Adipocyte (in vitro differentiated cells): ENCODE measurements around the gene SOS1.

Source experiments
- DNase-seq: peaks from one replicate; pipeline ENCODE4 v3.0.0-alpha.2; 2015; ENCODE audit warnings: low read depth
- H3K27me3 ChIP-seq: replicated peaks from 2 replicates; pipeline ENCODE4 v1.7.0; 2013; ENCODE audit warnings: mild to moderate bottlenecking, low read length, moderate library complexity; ENCODE audit not compliant: control insufficient read depth, insufficient read depth
- H3K36me3 ChIP-seq: 2 replicates; pipeline ENCODE4 v1.7.0; 2013; ENCODE audit warnings: low read length, mild to moderate bottlenecking, moderate library complexity; ENCODE audit not compliant: control insufficient read depth, insufficient read depth, severe bottlenecking
- H3K4me1 ChIP-seq: 2 replicates; pipeline ENCODE4 v1.7.0; 2013; ENCODE audit warnings: mild to moderate bottlenecking, low read length, moderate library complexity; ENCODE audit not compliant: control insufficient read depth, insufficient read depth
- H3K4me3 ChIP-seq: 2 replicates; pipeline ENCODE4 v1.7.0; 2013; ENCODE audit warnings: mild to moderate bottlenecking, low read length, moderate library complexity
- H3K9ac ChIP-seq: 2 replicates; pipeline ENCODE4 v1.7.0; 2013; ENCODE audit warnings: mild to moderate bottlenecking, low read length, moderate library complexity
- H3K9me3 ChIP-seq: 2 replicates; pipeline ENCODE4 v1.7.0; 2013; ENCODE audit warnings: mild to moderate bottlenecking, low read length, moderate library complexity; ENCODE audit not compliant: control insufficient read depth

SOS1 gene

GRCh38 chr2:39020383-39020782 is 100.5 kb downstream of the SOS1 start:
- H3K36me3 ChIP-seq: peaks cover 75% of the 10 kb centered on the region
- H3K4me1 ChIP-seq: peaks cover 53% of the 10 kb centered on the region
- no peaks in the 10 kb centered on the region for H3K9me3 ChIP-seq

DNA sequence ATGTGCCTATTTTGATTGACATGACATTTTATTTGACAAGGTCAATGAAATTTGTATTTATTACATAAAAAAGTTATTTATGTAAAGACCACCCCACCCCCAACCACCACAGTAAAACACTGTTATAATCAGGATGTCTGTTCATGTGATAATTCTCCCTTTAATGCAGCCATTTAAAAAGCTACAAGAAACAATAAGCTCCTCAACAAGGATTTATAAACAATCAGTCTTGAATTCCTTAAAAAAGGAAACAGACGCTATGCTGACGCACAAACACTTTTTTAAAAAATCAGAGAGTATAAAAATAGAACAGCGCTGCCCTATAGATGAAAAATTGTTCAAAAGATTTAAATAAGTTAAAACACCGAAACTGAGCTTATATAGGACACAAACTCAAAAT is 102.2 kb downstream of the SOS1 start:
- H3K4me3 ChIP-seq: no peak overlapping the region
- DNase-seq: no peak
- peaks cover 51% of the 10 kb centered on the region for H3K4me1 ChIP-seq
- no peak overlapping the region for H3K9ac ChIP-seq
- H3K9me3 ChIP-seq: no peaks in the 10 kb centered on the region
- H3K27me3 ChIP-seq: no peaks in the 10 kb centered on the region
- H3K36me3 ChIP-seq: peaks cover 74% of the 10 kb centered on the region

More at GRCh38 chr2:39020383-39020782, 100.5 kb downstream of the SOS1 start:
- no peak for DNase-seq
- no peak overlapping the region for H3K4me3 ChIP-seq
- no peaks in the 10 kb centered on the region for H3K27me3 ChIP-seq
- H3K9ac ChIP-seq: no peak overlapping the region

- DNase-seq: no peak
- Histone ChIP-seq H3K4me3 (no peak overlapping the region), H3K9ac (no peak overlapping the region), H3K36me3 (peaks cover 74% of the 10 kb centered on the region), H3K9me3 (no peaks in the 10 kb centered on the region), H3K4me1 (peaks cover 43% of the 10 kb centered on the region), H3K27me3 (no peaks in the 10 kb centered on the region)
Measured at GRCh38 chr2:39017334-39017733, 103.5 kb downstream of the SOS1 start.

DNA sequence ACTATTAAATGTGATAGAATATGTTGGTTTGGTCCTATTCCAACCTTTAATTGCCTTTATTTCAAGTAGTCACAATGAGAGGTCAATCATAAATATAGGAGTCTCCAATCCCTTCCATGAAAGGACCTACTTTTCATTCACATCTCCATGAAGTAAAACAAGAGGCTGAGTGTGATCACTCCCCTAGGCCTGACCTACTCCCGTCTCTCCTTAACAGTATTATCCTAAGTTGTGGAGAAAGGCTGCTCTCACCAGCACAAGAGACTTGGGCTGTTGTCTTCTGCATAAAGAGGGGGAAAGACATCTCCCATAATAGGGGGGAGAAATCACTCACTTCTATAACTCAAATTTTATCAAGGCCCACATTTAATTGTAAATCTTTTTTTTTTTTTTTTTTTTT is 105.4 kb downstream of the SOS1 start:
- Histone ChIP-seq H3K4me1 (peaks cover 25% of the 10 kb centered on the region), H3K9me3 (no peaks in the 10 kb centered on the region), H3K36me3 (peaks cover 76% of the 10 kb centered on the region), H3K27me3 (no peaks in the 10 kb centered on the region), H3K4me3 (no peak overlapping the region), H3K9ac (no peak overlapping the region)
- DNase-seq: no peak

DNA sequence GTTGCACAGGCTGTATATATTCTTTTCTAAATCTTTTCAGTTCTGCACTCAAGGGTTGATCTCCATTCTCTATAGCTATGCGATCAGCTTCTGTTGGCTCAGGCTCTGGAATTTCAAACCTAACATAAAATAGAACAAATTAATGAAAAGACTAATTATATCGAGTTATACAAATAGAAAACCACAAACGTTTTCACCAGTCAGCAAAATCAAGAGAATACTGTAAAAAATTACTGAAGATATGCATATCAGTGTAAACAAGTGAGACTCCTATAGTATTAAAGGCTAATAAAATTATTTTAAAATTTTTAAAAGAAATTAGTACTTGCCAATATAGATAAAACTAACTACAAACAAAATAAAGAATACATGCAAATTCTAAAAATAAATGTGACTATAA is 107.0 kb downstream of the SOS1 start:
- Histone ChIP-seq H3K9me3 (no peaks in the 10 kb centered on the region), H3K4me1 (peaks cover 24% of the 10 kb centered on the region), H3K9ac (no peak overlapping the region), H3K4me3 (no peak overlapping the region), H3K36me3 (peaks cover 78% of the 10 kb centered on the region), H3K27me3 (no peaks in the 10 kb centered on the region)
- DNase-seq: no peak

DNA sequence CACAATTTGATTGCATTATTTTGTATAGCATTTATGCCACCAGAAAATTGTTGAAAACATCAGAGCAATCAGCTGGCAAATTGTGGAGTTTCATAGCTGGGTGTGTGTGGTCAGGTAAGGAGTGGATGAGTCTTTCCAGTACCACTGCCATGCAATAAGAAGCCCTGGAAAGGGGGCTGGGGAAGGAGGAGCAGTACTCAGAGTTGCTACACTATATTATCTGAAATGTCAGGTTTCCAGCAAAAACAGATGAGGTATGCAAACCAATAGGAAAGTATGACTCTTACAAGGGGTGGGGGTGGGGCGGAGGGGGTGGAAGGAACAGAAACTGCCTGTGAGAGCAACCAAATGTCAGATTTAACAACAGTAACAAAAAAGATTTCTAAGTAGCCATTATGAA is 112.2 kb downstream of the SOS1 start:
- peak; percentile 9 for DNase-seq
- Histone ChIP-seq H3K36me3 (peaks cover 98% of the 10 kb centered on the region), H3K9ac (no peak overlapping the region), H3K9me3 (no peaks in the 10 kb centered on the region), H3K4me3 (no peak overlapping the region), H3K27me3 (no peaks in the 10 kb centered on the region), H3K4me1 (peaks cover 3% of the 10 kb centered on the region)

- H3K4me3 ChIP-seq: no peak overlapping the region
- no peaks in the 10 kb centered on the region for H3K27me3 ChIP-seq
- H3K36me3 ChIP-seq: peaks cover 98% of the 10 kb centered on the region
- H3K9me3 ChIP-seq: no peaks in the 10 kb centered on the region
- no peak for DNase-seq
- H3K9ac ChIP-seq: no peak overlapping the region
- peaks cover 3% of the 10 kb centered on the region for H3K4me1 ChIP-seq
Measured at GRCh38 chr2:39007875-39008504, 112.9 kb downstream of the SOS1 start.

GRCh38 chr2:39000552-39000951 is 120.3 kb downstream of the SOS1 start:
- Histone ChIP-seq H3K4me3 (no peak overlapping the region), H3K36me3 (peaks cover 89% of the 10 kb centered on the region), H3K4me1 (peaks cover 9% of the 10 kb centered on the region), H3K9me3 (no peaks in the 10 kb centered on the region), H3K27me3 (no peaks in the 10 kb centered on the region), H3K9ac (no peak overlapping the region)
- no peak for DNase-seq

- DNase-seq: peak; percentile 89
- no peaks in the 10 kb centered on the region for H3K27me3 ChIP-seq
- peaks cover 90% of the 10 kb centered on the region for H3K36me3 ChIP-seq
- no peak overlapping the region for H3K4me3 ChIP-seq
- peaks cover 9% of the 10 kb centered on the region for H3K4me1 ChIP-seq
- H3K9me3 ChIP-seq: no peaks in the 10 kb centered on the region
- no peak overlapping the region for H3K9ac ChIP-seq
Measured at GRCh38 chr2:38997781-38998180, 123.1 kb downstream of the SOS1 start.

DNA sequence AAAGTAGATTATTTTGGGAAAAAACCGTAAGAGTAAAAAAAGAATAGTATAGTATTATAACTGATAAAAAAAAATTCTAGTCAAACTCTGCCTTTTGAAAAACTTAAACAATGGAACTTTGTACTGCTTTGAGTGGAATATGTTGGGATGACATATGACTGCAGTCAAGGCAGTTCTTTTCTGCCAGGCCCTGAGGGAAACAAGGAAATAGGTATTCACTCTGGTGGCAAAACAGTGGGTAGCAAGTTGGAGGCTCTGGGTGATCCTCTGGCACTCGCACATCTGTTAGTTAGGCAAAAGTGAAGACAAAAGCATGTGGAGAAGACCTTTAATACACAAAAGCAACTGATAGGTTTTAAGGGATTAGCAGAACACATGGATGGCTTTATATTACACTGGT is 129.0 kb downstream of the SOS1 start:
- H3K4me1 ChIP-seq: no peaks in the 10 kb centered on the region
- no peaks in the 10 kb centered on the region for H3K9me3 ChIP-seq
- H3K36me3 ChIP-seq: peaks cover 99% of the 10 kb centered on the region
- DNase-seq: no peak
- H3K9ac ChIP-seq: no peak overlapping the region
- H3K4me3 ChIP-seq: no peak overlapping the region
- H3K27me3 ChIP-seq: no peaks in the 10 kb centered on the region

- DNase-seq: no peak
- Histone ChIP-seq H3K9ac (no peak overlapping the region), H3K27me3 (no peaks in the 10 kb centered on the region), H3K9me3 (no peaks in the 10 kb centered on the region), H3K4me3 (no peak overlapping the region), H3K36me3 (peaks cover 99% of the 10 kb centered on the region), H3K4me1 (no peaks in the 10 kb centered on the region)
Measured at GRCh38 chr2:38988716-38989115, 132.1 kb downstream of the SOS1 start.

GRCh38 chr2:38982498-38982897 is 138.4 kb downstream of the SOS1 start:
- no peak overlapping the region for H3K4me3 ChIP-seq
- no peaks in the 10 kb centered on the region for H3K27me3 ChIP-seq
- H3K9me3 ChIP-seq: no peaks in the 10 kb centered on the region
- H3K4me1 ChIP-seq: no peaks in the 10 kb centered on the region
- DNase-seq: no peak
- H3K36me3 ChIP-seq: peaks cover 74% of the 10 kb centered on the region
- H3K9ac ChIP-seq: no peak overlapping the region
